ENCODE data around the gene RFX2. TPM values are rescaled to one million over a fixed set of nuclear protein-coding genes. Genes with fewer than 3 reads are reported as not detected.

RFX2 gene
- total RNA-seq, 2 experiments from 2014 or later, result 4.7 to 6.0 TPM

GRCh38 chr19:5995606-5996005, 114.7 kb downstream of the RFX2 start:
- Mint-ChIP-seq H3K27me3 (ENCODE audit: low read depth) (no peaks in the 10 kb centered on the region), H3K36me3 (ENCODE audit: low read depth) (peaks cover 9% of the 10 kb centered on the region), H3K4me3 (no peak overlapping the region), H3K9me3 (peaks cover 7% of the 10 kb centered on the region), H3K27ac (no peak overlapping the region), H3K4me1 (ENCODE audit: low read depth) (no peaks in the 10 kb centered on the region)
- CTCF ChIA-PET, result no interaction called here
- no peak for DNase-seq
- intact Hi-C loops (cut with micrococcal nuclease), result no loop called here

- CTCF ChIA-PET, result interaction anchor here (0.6 kb wide), 1 partner anchor 620 kb away, joined by 3 read pairs; no protein-coding TSS in a partner anchor
- H3K27ac Mint-ChIP-seq, result no peak overlapping the region
- H3K4me3 Mint-ChIP-seq, result no peak overlapping the region
- H3K36me3 Mint-ChIP-seq (ENCODE audit: low read depth), result peaks cover 3% of the 10 kb centered on the region
- no peak for DNase-seq
- intact Hi-C loops (cut with micrococcal nuclease), result no loop called here
- H3K9me3 Mint-ChIP-seq, result peaks cover 2% of the 10 kb centered on the region
- H3K27me3 Mint-ChIP-seq (ENCODE audit: low read depth), result no peaks in the 10 kb centered on the region
- H3K4me1 Mint-ChIP-seq (ENCODE audit: low read depth), result no peaks in the 10 kb centered on the region
Observed at GRCh38 chr19:5994405-5995165, 115.7 kb downstream of the RFX2 start.

GRCh38 chr19:5993648-5994358, 116.5 kb downstream of the RFX2 start:
- CTCF ChIA-PET, result interaction anchor here (0.6 to 1.2 kb wide), 3 partner anchors 8 to 620 kb away, joined by 3 to 4 read pairs (median 3); no protein-coding TSS in a partner anchor
- H3K27ac Mint-ChIP-seq, result no peak overlapping the region
- H3K36me3 Mint-ChIP-seq (ENCODE audit: low read depth), result peaks cover 2% of the 10 kb centered on the region
- no peak for DNase-seq
- no peaks in the 10 kb centered on the region for H3K27me3 Mint-ChIP-seq (ENCODE audit: low read depth)
- no peaks in the 10 kb centered on the region for H3K9me3 Mint-ChIP-seq
- intact Hi-C loops (cut with micrococcal nuclease), result no loop called here
- no peak overlapping the region for H3K4me3 Mint-ChIP-seq
- H3K4me1 Mint-ChIP-seq (ENCODE audit: low read depth), result no peaks in the 10 kb centered on the region

- CTCF ChIA-PET, result interaction anchor here (1.1 to 1.2 kb wide), 2 partner anchors 8 to 29 kb away, joined by 3 to 4 read pairs; no protein-coding TSS in a partner anchor
- DNase-seq, result no peak
- no peaks in the 10 kb centered on the region for H3K4me1 Mint-ChIP-seq (ENCODE audit: low read depth)
- intact Hi-C loops (cut with micrococcal nuclease), result no loop called here
- no peak overlapping the region for H3K27ac Mint-ChIP-seq
- H3K4me3 Mint-ChIP-seq, result no peak overlapping the region
- H3K9me3 Mint-ChIP-seq, result no peaks in the 10 kb centered on the region
- H3K27me3 Mint-ChIP-seq (ENCODE audit: low read depth), result no peaks in the 10 kb centered on the region
- H3K36me3 Mint-ChIP-seq (ENCODE audit: low read depth), result peaks cover 2% of the 10 kb centered on the region
Observed at GRCh38 chr19:5993201-5993600, 117.1 kb downstream of the RFX2 start.

- H3K4me1 Mint-ChIP-seq (ENCODE audit: low read depth), result peaks cover under 1% of the 10 kb centered on the region
- H3K4me3 Mint-ChIP-seq, result no peak overlapping the region
- intact Hi-C loops (cut with micrococcal nuclease), result no loop called here
- peaks cover 2% of the 10 kb centered on the region for H3K36me3 Mint-ChIP-seq (ENCODE audit: low read depth)
- H3K27ac Mint-ChIP-seq, result no peak overlapping the region
- no peaks in the 10 kb centered on the region for H3K9me3 Mint-ChIP-seq
- no peak for DNase-seq
- H3K27me3 Mint-ChIP-seq (ENCODE audit: low read depth), result no peaks in the 10 kb centered on the region
- CTCF ChIA-PET, result interaction anchor here (0.9 to 1.2 kb wide), 3 partner anchors 9 to 30 kb away, joined by 3 to 4 read pairs (median 3); no protein-coding TSS in a partner anchor
Observed at GRCh38 chr19:5992756-5993155, 117.5 kb downstream of the RFX2 start.

- no peak for DNase-seq
- intact Hi-C loops (cut with micrococcal nuclease), result no loop called here
- Mint-ChIP-seq H3K36me3 (ENCODE audit: low read depth) (peaks cover 2% of the 10 kb centered on the region), H3K4me3 (no peak overlapping the region), H3K4me1 (ENCODE audit: low read depth) (peaks cover 7% of the 10 kb centered on the region), H3K27me3 (ENCODE audit: low read depth) (no peaks in the 10 kb centered on the region), H3K27ac (no peak overlapping the region), H3K9me3 (no peaks in the 10 kb centered on the region)
- CTCF ChIA-PET, result interaction anchor here (1.6 kb wide), 1 partner anchor 13 kb away, joined by 5 read pairs; no protein-coding TSS in a partner anchor
Observed at GRCh38 chr19:5991244-5991838, 119.0 kb downstream of the RFX2 start.

- CTCF ChIA-PET, result interaction anchor here (1.6 to 1.8 kb wide), 2 partner anchors 12 to 32 kb away, joined by 5 to 9 read pairs; no protein-coding TSS in a partner anchor
- no peak overlapping the region for H3K27ac Mint-ChIP-seq
- H3K9me3 Mint-ChIP-seq, result no peaks in the 10 kb centered on the region
- no peak overlapping the region for H3K4me3 Mint-ChIP-seq
- no peaks in the 10 kb centered on the region for H3K27me3 Mint-ChIP-seq (ENCODE audit: low read depth)
- H3K4me1 Mint-ChIP-seq (ENCODE audit: low read depth), result peaks cover 8% of the 10 kb centered on the region
- intact Hi-C loops (cut with micrococcal nuclease), result no loop called here
- no peak for DNase-seq
- H3K36me3 Mint-ChIP-seq (ENCODE audit: low read depth), result peaks cover 2% of the 10 kb centered on the region
Observed at GRCh38 chr19:5990289-5990797, 120.0 kb downstream of the RFX2 start.

GRCh38 chr19:5989388-5990074, 120.8 kb downstream of the RFX2 start:
- Mint-ChIP-seq H3K4me3 (no peak overlapping the region), H3K4me1 (ENCODE audit: low read depth) (peaks cover 14% of the 10 kb centered on the region), H3K27ac (no peak overlapping the region), H3K27me3 (ENCODE audit: low read depth) (no peaks in the 10 kb centered on the region), H3K36me3 (ENCODE audit: low read depth) (peaks cover 2% of the 10 kb centered on the region), H3K9me3 (no peaks in the 10 kb centered on the region)
- intact Hi-C loops (cut with micrococcal nuclease), result no loop called here
- DNase-seq, result no peak
- CTCF ChIA-PET, result interaction anchor here (0.9 to 2.0 kb wide), 7 partner anchors 9 to 136 kb away, joined by 3 to 12 read pairs (median 5); no protein-coding TSS in a partner anchor

- intact Hi-C loops (cut with micrococcal nuclease), result no loop called here
Observed at GRCh38 chr19:5988517-5989387, 121.5 kb downstream of the RFX2 start.

GRCh38 chr19:5987077-5987818, 123.1 kb downstream of the RFX2 start:
- H3K27me3 Mint-ChIP-seq (ENCODE audit: low read depth), result no peaks in the 10 kb centered on the region
- peaks cover 24% of the 10 kb centered on the region for H3K4me1 Mint-ChIP-seq (ENCODE audit: low read depth)
- H3K4me3 Mint-ChIP-seq, result peak overlapping the region; percentile 48
- H3K36me3 Mint-ChIP-seq (ENCODE audit: low read depth), result no peaks in the 10 kb centered on the region
- CTCF ChIA-PET, result interaction anchor here (0.6 to 3.3 kb wide), 10 partner anchors 9 to 384 kb away, joined by 3 to 17 read pairs (median 4); partner anchors contain the start of gene RANBP3
- H3K27ac Mint-ChIP-seq, result no peak overlapping the region
- intact Hi-C loops (cut with micrococcal nuclease), result loop anchor here (1.0 kb wide), 2 partner anchors 35 to 138 kb away; no protein-coding TSS in a partner anchor
- DNase-seq, result peak; percentile 84
- no peaks in the 10 kb centered on the region for H3K9me3 Mint-ChIP-seq

More at GRCh38 chr19:5988517-5989387, 121.5 kb downstream of the RFX2 start:
- peak overlapping the region; percentile 34 for H3K27ac Mint-ChIP-seq
- CTCF ChIA-PET, result interaction anchor here (0.9 to 2.1 kb wide), 7 partner anchors 8 to 184 kb away, joined by 3 to 12 read pairs (median 4); partner anchors contain the start of gene RANBP3
- peaks cover 2% of the 10 kb centered on the region for H3K36me3 Mint-ChIP-seq (ENCODE audit: low read depth)
- H3K9me3 Mint-ChIP-seq, result no peaks in the 10 kb centered on the region
- no peaks in the 10 kb centered on the region for H3K27me3 Mint-ChIP-seq (ENCODE audit: low read depth)
- no peak for DNase-seq
- H3K4me3 Mint-ChIP-seq, result no peak overlapping the region
- peaks cover 18% of the 10 kb centered on the region for H3K4me1 Mint-ChIP-seq (ENCODE audit: low read depth)
